ENCODE data around the gene ACADL. TPM values are rescaled to one million over a fixed set of nuclear protein-coding genes. Genes with fewer than 3 reads are reported as not detected.

The ACADL gene
- total and polyA plus RNA-seq, 4 donors: 1.9 to 22.3 (median 15.2) TPM

- no peak for TF ChIP-seq YY1 (IDR thresholded peaks at IDR 0.05)
- no peak for TF ChIP-seq ATF3 (IDR thresholded peaks at IDR 0.05)
- no peak for TF ChIP-seq JUND (IDR thresholded peaks at IDR 0.05)
- no peak for TF ChIP-seq FOXA2 (IDR thresholded peaks at IDR 0.05)
- TF ChIP-seq ZBTB33 (IDR thresholded peaks at IDR 0.05): no peak
- no peak for TF ChIP-seq RXRA (IDR thresholded peaks at IDR 0.05)
- H3K27me3 ChIP-seq (ENCODE audit: control insufficient read depth in 4 of 4, insufficient read depth in 4 of 4, low read length in 3 of 4): no peaks in the 10 kb centered on the region
- H3K9me3 ChIP-seq (ENCODE audit: control insufficient read depth in 4 of 4, low read length in 3 of 4): no peaks in the 10 kb centered on the region
- no peaks in the 10 kb centered on the region for H3K36me3 ChIP-seq (ENCODE audit: control insufficient read depth in 4 of 4, insufficient read depth in 3 of 4, low read depth in 1 of 4, low read length in 3 of 4)
- no peak overlapping the region for H3K4me3 ChIP-seq (ENCODE audit: low read depth in 1 of 3, low read length in 3 of 3)
- DNase-seq (ENCODE audit: low spot score): no peak
- 49% methylated on average over 2 of the region's 2 CpGs for WGBS
- no peak overlapping the region for H3K27ac ChIP-seq (ENCODE audit: low read depth in 1 of 2, low read length in 2 of 2)
- H3K9ac ChIP-seq (ENCODE audit: low read depth in 1 of 2, low read length in 2 of 2): no peak overlapping the region
- H3K4me1 ChIP-seq (ENCODE audit: control insufficient read depth in 4 of 4, insufficient read depth in 4 of 4, low read length in 3 of 4): peaks cover 8 to 54% (median 36%) of the 10 kb centered on the region in 4 donors
Observed at GRCh38 chr2:210226223-210226622, 976 bp upstream of the ACADL start.

GRCh38 chr2:210224591-210224940, 681 bp downstream of the ACADL start:
- peak overlapping the region; percentile 5 to 72 for H3K9ac ChIP-seq (ENCODE audit: low read depth in 1 of 2, low read length in 2 of 2)
- no peaks in the 10 kb centered on the region for H3K27me3 ChIP-seq (ENCODE audit: control insufficient read depth in 4 of 4, insufficient read depth in 4 of 4, low read length in 3 of 4)
- no peaks in the 10 kb centered on the region for H3K36me3 ChIP-seq (ENCODE audit: control insufficient read depth in 4 of 4, insufficient read depth in 3 of 4, low read depth in 1 of 4, low read length in 3 of 4)
- no peaks in the 10 kb centered on the region for H3K9me3 ChIP-seq (ENCODE audit: control insufficient read depth in 4 of 4, low read length in 3 of 4)
- DNase-seq (ENCODE audit: low spot score): peak; percentile 56
- peak overlapping the region; percentile 79 to 82 for H3K27ac ChIP-seq (ENCODE audit: low read depth in 1 of 2, low read length in 2 of 2)
- peaks cover 5 to 46% (median 31%) of the 10 kb centered on the region in 4 donors for H3K4me1 ChIP-seq (ENCODE audit: control insufficient read depth in 4 of 4, insufficient read depth in 4 of 4, low read length in 3 of 4)
- 4% methylated on average over 24 of the region's 24 CpGs for WGBS
- peak overlapping the region; percentile 38 to 88 (median 66) for H3K4me3 ChIP-seq (ENCODE audit: low read depth in 1 of 3, low read length in 3 of 3)
- TF ChIP-seq FOXA1 (IDR thresholded peaks at IDR 0.05) (no peak), YY1 (IDR thresholded peaks at IDR 0.05) (peak; percentile 41), CTCF (IDR thresholded peaks at IDR 0.05; ENCODE audit: low read depth, low read length, missing input control) (no peak), HNF4G (IDR thresholded peaks at IDR 0.05) (peak; percentile 71), JUND (IDR thresholded peaks at IDR 0.05) (peak in 1 of 2 donors; percentile 11), SP1 (IDR thresholded peaks at IDR 0.05) (peak; percentile 85), RXRA (IDR thresholded peaks at IDR 0.05) (peak; percentile 69 to 73), ATF3 (IDR thresholded peaks at IDR 0.05) (no peak), HNF4A (conservative IDR thresholded peaks at IDR 0.05) (peak; percentile 90 to 91), TAF1 (conservative IDR thresholded peaks at IDR 0.05) (peak; percentile 17), FOXA2 (IDR thresholded peaks at IDR 0.05) (peak; percentile 17)
- TF ChIP-seq, protein P1, sequence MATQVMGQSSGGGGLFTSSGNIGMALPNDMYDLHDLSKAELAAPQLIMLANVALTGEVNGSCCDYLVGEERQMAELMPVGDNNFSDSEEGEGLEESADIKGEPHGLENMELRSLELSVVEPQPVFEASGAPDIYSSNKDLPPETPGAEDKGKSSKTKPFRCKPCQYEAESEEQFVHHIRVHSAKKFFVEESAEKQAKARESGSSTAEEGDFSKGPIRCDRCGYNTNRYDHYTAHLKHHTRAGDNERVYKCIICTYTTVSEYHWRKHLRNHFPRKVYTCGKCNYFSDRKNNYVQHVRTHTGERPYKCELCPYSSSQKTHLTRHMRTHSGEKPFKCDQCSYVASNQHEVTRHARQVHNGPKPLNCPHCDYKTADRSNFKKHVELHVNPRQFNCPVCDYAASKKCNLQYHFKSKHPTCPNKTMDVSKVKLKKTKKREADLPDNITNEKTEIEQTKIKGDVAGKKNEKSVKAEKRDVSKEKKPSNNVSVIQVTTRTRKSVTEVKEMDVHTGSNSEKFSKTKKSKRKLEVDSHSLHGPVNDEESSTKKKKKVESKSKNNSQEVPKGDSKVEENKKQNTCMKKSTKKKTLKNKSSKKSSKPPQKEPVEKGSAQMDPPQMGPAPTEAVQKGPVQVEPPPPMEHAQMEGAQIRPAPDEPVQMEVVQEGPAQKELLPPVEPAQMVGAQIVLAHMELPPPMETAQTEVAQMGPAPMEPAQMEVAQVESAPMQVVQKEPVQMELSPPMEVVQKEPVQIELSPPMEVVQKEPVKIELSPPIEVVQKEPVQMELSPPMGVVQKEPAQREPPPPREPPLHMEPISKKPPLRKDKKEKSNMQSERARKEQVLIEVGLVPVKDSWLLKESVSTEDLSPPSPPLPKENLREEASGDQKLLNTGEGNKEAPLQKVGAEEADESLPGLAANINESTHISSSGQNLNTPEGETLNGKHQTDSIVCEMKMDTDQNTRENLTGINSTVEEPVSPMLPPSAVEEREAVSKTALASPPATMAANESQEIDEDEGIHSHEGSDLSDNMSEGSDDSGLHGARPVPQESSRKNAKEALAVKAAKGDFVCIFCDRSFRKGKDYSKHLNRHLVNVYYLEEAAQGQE (IDR thresholded peaks at IDR 0.05): peak; percentile 74
